OCI-LY3 (cell line): Measurements from ENCODE around the gene RIPPLY3.

Experiments
- EZH2phosphoT487 ChIP-seq: fragments of 200-600 bp; shearing (Covaris generic); IDR thresholded peaks from 2 replicates; pipeline ENCODE4 v1.6.1; 2018; ENCODE audit warnings: antibody characterized with exemption, mixed run types, low read depth
- TF ChIP-seq, protein P1 (sequence below): fragments of 200-600, 300-600 bp; sonication (generic); IDR thresholded peaks from 2 replicates; pipeline ENCODE4 v1.5.1; 2014; ENCODE audit warnings: antibody characterized with exemption, low read length, low read depth

GRCh38 chr21:37047079-37047478, 40.6 kb downstream of the RIPPLY3 start:
- no peak for TF ChIP-seq EZH2phosphoT487
- TF ChIP-seq, protein P1, sequence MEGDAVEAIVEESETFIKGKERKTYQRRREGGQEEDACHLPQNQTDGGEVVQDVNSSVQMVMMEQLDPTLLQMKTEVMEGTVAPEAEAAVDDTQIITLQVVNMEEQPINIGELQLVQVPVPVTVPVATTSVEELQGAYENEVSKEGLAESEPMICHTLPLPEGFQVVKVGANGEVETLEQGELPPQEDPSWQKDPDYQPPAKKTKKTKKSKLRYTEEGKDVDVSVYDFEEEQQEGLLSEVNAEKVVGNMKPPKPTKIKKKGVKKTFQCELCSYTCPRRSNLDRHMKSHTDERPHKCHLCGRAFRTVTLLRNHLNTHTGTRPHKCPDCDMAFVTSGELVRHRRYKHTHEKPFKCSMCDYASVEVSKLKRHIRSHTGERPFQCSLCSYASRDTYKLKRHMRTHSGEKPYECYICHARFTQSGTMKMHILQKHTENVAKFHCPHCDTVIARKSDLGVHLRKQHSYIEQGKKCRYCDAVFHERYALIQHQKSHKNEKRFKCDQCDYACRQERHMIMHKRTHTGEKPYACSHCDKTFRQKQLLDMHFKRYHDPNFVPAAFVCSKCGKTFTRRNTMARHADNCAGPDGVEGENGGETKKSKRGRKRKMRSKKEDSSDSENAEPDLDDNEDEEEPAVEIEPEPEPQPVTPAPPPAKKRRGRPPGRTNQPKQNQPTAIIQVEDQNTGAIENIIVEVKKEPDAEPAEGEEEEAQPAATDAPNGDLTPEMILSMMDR, result no peak
